Activated naive CD4-positive, alpha-beta T cell treated with anti-CD3 and anti-CD28 coated beads, Interleukin-2, amount 50 U/mL, for 72 hours (primary cell): ENCODE data around the gene GATA3. TPM values are rescaled to one million over a fixed set of nuclear protein-coding genes. Genes with fewer than 3 reads are reported as not detected.

Experiments
- ATAC-seq, 2 donors: fragments of 150-1000 bp; cut with Tn5 transposase; 2 replicates each; pipeline ENCODE4 v1.10.0; 2021; ENCODE audit warnings: mild to moderate bottlenecking in 2 of 2, moderate library complexity in 2 of 2
- DNase-seq, 2 donors: peaks; one replicate each; pipeline ENCODE4 v3.0.0; 2021 to 2022; ENCODE audit warnings: low spot score in 2 of 2
- H3K27ac Mint-ChIP-seq, 2 donors: one replicate each; pipeline ENCODE4 v1.8.0; 2022; ENCODE audit warnings: mild to moderate bottlenecking in 2 of 2, mixed read lengths in 2 of 2
- H3K36me3 Mint-ChIP-seq, 2 donors: one replicate each; pipeline ENCODE4 v1.8.0; 2022; ENCODE audit warnings: mixed read lengths in 2 of 2
- H3K9me3 Mint-ChIP-seq, 2 donors: one replicate each; pipeline ENCODE4 v1.8.0; 2022; ENCODE audit warnings: mixed read lengths in 2 of 2
- total RNA-seq, 2 donors: library from RNA; stranded (reverse); gene quantifications; one replicate each; pipeline ENCODE4 v1.2.3, GENCODE V29; 2022

GATA3 gene
- total RNA-seq, 2 donors from 2014 or later = 5.7 to 28.9 TPM

DNA sequence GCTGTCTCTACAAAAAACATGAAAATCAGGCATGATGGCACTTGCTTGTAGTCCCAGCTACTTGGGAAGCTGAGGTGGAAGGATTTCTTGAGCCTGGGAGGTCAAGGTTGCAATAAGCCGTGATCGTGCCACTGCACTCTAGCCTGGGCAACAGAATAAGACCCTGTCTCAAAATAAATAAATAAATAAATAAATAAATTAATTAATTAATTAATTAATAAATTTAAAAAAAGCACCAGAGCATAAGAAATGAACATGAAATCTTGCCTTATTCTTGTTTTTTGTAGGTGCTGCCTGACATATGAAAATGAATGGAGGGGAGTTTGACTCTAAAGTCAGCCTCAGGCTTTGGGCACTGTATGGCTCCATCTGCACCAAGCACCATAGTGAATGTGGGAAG, 69.9 kb downstream of the GATA3 start:
- Mint-ChIP-seq H3K36me3 (peaks cover 0 to 7% of the 10 kb centered on the region in 2 donors), H3K9me3 (peaks cover 0 to 5% of the 10 kb centered on the region in 2 donors), H3K27ac (no peak overlapping the region)
- no peak for ATAC-seq
- no peak for DNase-seq

Other genes starting within 250 kb of the GATA3 start
- 10 to 100 TPM; 12.0 to 16.8 TPM for gene TAF3, start 236.2 kb upstream of the GATA3 start, total RNA-seq